ENCODE measurements around the gene HLA-B. TPM values are rescaled to one million over a fixed set of nuclear protein-coding genes. Genes with fewer than 3 reads are reported as not detected.

Gene HLA-B
- polyA plus RNA-seq, 2 donors: 168 to 351 TPM

- WGBS, 2 donors: 56 to 57% methylated on average over 11 of the region's 11 CpGs
- no peak overlapping the region for H3K4me3 ChIP-seq (ENCODE audit: low read depth in 1 of 2, low read length in 2 of 2)
- no peaks in the 10 kb centered on the region for H3K9me3 ChIP-seq (ENCODE audit: control insufficient read depth in 2 of 2, insufficient read depth in 1 of 2, low read depth in 1 of 2, low read length in 1 of 2)
These were observed 6.6 kb downstream of the HLA-B start for GRCh38 chr6:31350196-31351032.

DNA sequence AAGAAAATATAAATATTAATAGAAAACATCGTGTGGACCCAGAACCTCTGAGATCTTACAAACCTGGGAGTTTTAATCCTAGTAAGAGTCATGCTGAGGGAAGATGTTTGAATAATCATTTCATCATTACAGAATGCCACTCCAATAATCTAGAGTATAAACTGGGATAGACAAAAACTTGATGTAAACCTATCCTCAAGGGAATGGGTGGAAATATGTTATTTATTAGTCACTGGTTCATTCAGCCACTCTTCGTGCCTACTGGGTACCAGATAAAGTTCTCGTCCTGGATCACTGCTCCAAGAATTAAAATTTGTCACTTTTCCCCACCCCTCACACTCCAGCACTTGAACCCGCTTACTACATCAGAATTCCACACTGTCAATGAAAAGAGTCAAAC, 7.7 kb downstream of the HLA-B start:
- 47 to 74% methylated on average over 4 of the region's 4 CpGs for WGBS, 2 donors
- peaks cover 0 to 3% of the 10 kb centered on the region in 2 donors for H3K27me3 ChIP-seq (ENCODE audit: control insufficient read depth in 1 of 2, insufficient read depth in 2 of 2, low read length in 2 of 2)
- peaks cover 0 to 6% of the 10 kb centered on the region in 2 donors for H3K36me3 ChIP-seq (ENCODE audit: control insufficient read depth in 2 of 2, insufficient read depth in 2 of 2, low read length in 1 of 2)
- no peak overlapping the region for H3K27ac ChIP-seq (ENCODE audit: low read depth in 2 of 2, low read length in 1 of 2)
- H3K9me3 ChIP-seq (ENCODE audit: control insufficient read depth in 2 of 2, insufficient read depth in 1 of 2, low read depth in 1 of 2, low read length in 1 of 2): no peaks in the 10 kb centered on the region
- no peaks in the 10 kb centered on the region for H3K4me1 ChIP-seq (ENCODE audit: control insufficient read depth in 2 of 2, insufficient read depth in 2 of 2, low read length in 1 of 2)
- H3K4me3 ChIP-seq (ENCODE audit: low read depth in 1 of 2, low read length in 2 of 2): no peak overlapping the region

More at GRCh38 chr6:31350196-31351032, 6.6 kb downstream of the HLA-B start:
- peaks cover 0 to 3% of the 10 kb centered on the region in 2 donors for H3K27me3 ChIP-seq (ENCODE audit: control insufficient read depth in 1 of 2, insufficient read depth in 2 of 2, low read length in 2 of 2)
- peaks cover 0 to 5% of the 10 kb centered on the region in 2 donors for H3K4me1 ChIP-seq (ENCODE audit: control insufficient read depth in 2 of 2, insufficient read depth in 2 of 2, low read length in 1 of 2)
- H3K36me3 ChIP-seq (ENCODE audit: control insufficient read depth in 2 of 2, insufficient read depth in 2 of 2, low read length in 1 of 2): peaks cover 0 to 14% of the 10 kb centered on the region in 2 donors
- H3K27ac ChIP-seq (ENCODE audit: low read depth in 2 of 2, low read length in 1 of 2): no peak overlapping the region

- Histone ChIP-seq H3K36me3 (ENCODE audit: control insufficient read depth in 2 of 2, insufficient read depth in 2 of 2, low read length in 1 of 2) (no peaks in the 10 kb centered on the region), H3K27ac (ENCODE audit: low read depth in 2 of 2, low read length in 1 of 2) (no peak overlapping the region), H3K4me1 (ENCODE audit: control insufficient read depth in 2 of 2, insufficient read depth in 2 of 2, low read length in 1 of 2) (no peaks in the 10 kb centered on the region), H3K9me3 (ENCODE audit: control insufficient read depth in 2 of 2, insufficient read depth in 1 of 2, low read depth in 1 of 2, low read length in 1 of 2) (no peaks in the 10 kb centered on the region), H3K27me3 (ENCODE audit: control insufficient read depth in 1 of 2, insufficient read depth in 2 of 2, low read length in 2 of 2) (no peaks in the 10 kb centered on the region), H3K4me3 (ENCODE audit: low read depth in 1 of 2, low read length in 2 of 2) (no peak overlapping the region)
- 48 to 57% methylated on average over 5 of the region's 5 CpGs for WGBS, 2 donors
These were observed 11.8 kb downstream of the HLA-B start for GRCh38 chr6:31345026-31345730.

DNA sequence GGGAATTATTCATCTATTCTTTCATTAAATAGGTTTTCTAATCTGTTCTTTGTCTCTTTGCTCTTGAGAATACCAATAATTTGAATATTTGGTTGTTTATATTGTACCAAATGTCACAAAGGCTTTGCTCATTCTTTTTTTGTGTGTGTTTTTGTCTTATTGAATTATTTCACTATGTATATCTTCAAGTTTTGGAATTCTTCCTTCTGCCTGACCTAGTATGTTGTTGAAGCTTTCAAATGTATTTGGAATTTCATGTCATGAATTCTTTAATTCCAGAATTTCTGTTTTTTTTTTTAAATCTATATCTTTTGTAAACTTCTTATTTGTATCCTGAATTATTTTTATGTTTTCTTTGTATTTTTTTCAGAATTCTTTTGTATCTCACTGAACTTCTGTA, 16.8 kb downstream of the HLA-B start:
- no peaks in the 10 kb centered on the region for H3K36me3 ChIP-seq (ENCODE audit: control insufficient read depth in 2 of 2, insufficient read depth in 2 of 2, low read length in 1 of 2)
- no peaks in the 10 kb centered on the region for H3K4me1 ChIP-seq (ENCODE audit: control insufficient read depth in 2 of 2, insufficient read depth in 2 of 2, low read length in 1 of 2)
- H3K9me3 ChIP-seq (ENCODE audit: control insufficient read depth in 2 of 2, insufficient read depth in 1 of 2, low read depth in 1 of 2, low read length in 1 of 2): peaks cover 2 to 10% of the 10 kb centered on the region in 2 donors
- H3K27me3 ChIP-seq (ENCODE audit: control insufficient read depth in 1 of 2, insufficient read depth in 2 of 2, low read length in 2 of 2): no peaks in the 10 kb centered on the region
- H3K27ac ChIP-seq (ENCODE audit: low read depth in 2 of 2, low read length in 1 of 2): no peak overlapping the region
- no peak overlapping the region for H3K4me3 ChIP-seq (ENCODE audit: low read depth in 1 of 2, low read length in 2 of 2)

- Histone ChIP-seq H3K27ac (ENCODE audit: low read depth in 2 of 2, low read length in 1 of 2) (no peak overlapping the region), H3K27me3 (ENCODE audit: control insufficient read depth in 1 of 2, insufficient read depth in 2 of 2, low read length in 2 of 2) (no peaks in the 10 kb centered on the region), H3K4me3 (ENCODE audit: low read depth in 1 of 2, low read length in 2 of 2) (no peak overlapping the region), H3K9me3 (ENCODE audit: control insufficient read depth in 2 of 2, insufficient read depth in 1 of 2, low read depth in 1 of 2, low read length in 1 of 2) (peaks cover 2 to 10% of the 10 kb centered on the region in 2 donors), H3K4me1 (ENCODE audit: control insufficient read depth in 2 of 2, insufficient read depth in 2 of 2, low read length in 1 of 2) (no peaks in the 10 kb centered on the region), H3K36me3 (ENCODE audit: control insufficient read depth in 2 of 2, insufficient read depth in 2 of 2, low read length in 1 of 2) (no peaks in the 10 kb centered on the region)
- WGBS, 2 donors: 20 to 28% methylated on average over 2 to 3 of the region's 3 CpGs
These were observed 17.8 kb downstream of the HLA-B start for GRCh38 chr6:31339210-31339609.

DNA sequence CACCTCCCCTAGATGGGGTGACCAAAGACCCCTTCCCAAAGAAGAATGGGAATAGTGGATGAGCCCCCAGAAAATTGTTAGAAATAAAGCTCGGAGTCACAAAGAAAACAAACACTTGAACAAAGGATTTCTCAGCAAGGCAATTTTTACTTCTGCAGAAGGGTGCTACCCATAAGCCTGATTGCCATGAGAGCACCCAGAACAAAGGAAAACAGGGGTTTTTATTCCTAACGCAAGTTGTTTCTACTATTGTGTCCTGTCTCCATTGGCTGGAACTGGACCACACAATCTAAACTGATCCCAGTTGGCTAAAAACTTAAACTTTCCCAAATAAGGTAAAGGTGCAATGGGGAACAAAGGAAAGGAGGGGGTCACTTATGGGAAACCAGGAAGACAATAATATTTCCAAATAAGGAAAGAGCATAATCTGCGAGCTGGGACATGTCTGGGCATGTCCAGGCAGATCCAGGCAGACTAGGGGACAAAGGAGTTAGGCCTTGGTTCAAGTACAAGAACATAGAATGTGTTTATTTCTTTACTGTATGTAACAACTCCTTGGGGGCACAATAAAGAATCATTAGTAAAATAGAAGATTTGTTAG, 20.0 kb downstream of the HLA-B start:
- Histone ChIP-seq H3K4me1 (ENCODE audit: control insufficient read depth in 2 of 2, insufficient read depth in 2 of 2, low read length in 1 of 2) (no peaks in the 10 kb centered on the region), H3K27ac (ENCODE audit: low read depth in 2 of 2, low read length in 1 of 2) (no peak overlapping the region), H3K9me3 (ENCODE audit: control insufficient read depth in 2 of 2, insufficient read depth in 1 of 2, low read depth in 1 of 2, low read length in 1 of 2) (peaks cover 2 to 10% of the 10 kb centered on the region in 2 donors), H3K4me3 (ENCODE audit: low read depth in 1 of 2, low read length in 2 of 2) (no peak overlapping the region), H3K27me3 (ENCODE audit: control insufficient read depth in 1 of 2, insufficient read depth in 2 of 2, low read length in 2 of 2) (no peaks in the 10 kb centered on the region), H3K36me3 (ENCODE audit: control insufficient read depth in 2 of 2, insufficient read depth in 2 of 2, low read length in 1 of 2) (no peaks in the 10 kb centered on the region)
- WGBS, 2 donors: 54 to 57% methylated on average over 3 of the region's 3 CpGs

DNA sequence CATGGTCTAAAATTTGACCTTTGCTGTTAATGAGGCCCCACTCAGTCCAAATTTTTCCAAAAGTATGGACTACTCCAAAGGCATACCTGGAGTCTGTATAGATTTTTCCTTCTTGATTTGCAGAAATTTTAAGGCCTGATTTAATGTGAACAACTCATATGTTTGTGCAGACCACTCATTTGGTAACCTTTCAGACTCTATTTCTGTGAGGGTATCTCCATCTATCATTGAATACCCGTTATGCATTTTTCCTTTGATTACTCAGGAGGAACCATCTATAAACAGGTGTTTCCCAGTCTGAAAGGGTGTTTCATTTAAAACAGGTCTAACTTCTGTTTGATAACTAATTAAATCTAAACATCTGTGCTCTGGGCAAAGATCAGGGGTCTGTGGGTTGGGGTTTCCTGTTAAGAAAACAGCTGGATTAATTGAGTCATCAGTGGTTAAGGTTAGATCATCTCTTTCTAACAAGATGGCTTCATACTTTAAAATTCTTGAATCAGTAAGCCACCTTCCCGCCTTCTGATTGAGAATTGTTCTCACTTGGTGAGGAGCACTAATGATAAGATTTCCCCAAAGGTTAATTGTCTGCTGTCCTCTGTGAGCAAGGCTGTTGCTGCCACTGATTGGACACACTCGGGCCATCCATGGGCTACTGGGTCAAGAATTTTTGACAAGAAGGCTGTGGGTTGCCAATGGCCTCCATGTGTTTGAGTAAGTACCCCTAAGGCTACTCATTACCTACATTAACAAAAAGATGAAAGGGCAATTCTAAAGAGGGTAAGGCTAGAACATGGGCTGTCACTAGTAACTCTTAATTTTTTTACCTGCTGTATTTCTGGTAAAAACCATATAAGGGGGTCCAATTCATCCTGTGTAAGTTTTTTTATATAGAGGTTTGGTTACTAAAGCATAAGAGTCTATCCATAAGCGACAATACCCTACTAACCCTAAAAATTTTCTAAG, 24.1 kb downstream of the HLA-B start:
- Histone ChIP-seq H3K36me3 (ENCODE audit: control insufficient read depth in 2 of 2, insufficient read depth in 2 of 2, low read length in 1 of 2) (no peaks in the 10 kb centered on the region), H3K27me3 (ENCODE audit: control insufficient read depth in 1 of 2, insufficient read depth in 2 of 2, low read length in 2 of 2) (no peaks in the 10 kb centered on the region), H3K27ac (ENCODE audit: low read depth in 2 of 2, low read length in 1 of 2) (no peak overlapping the region), H3K4me3 (ENCODE audit: low read depth in 1 of 2, low read length in 2 of 2) (no peak overlapping the region), H3K4me1 (ENCODE audit: control insufficient read depth in 2 of 2, insufficient read depth in 2 of 2, low read length in 1 of 2) (no peaks in the 10 kb centered on the region), H3K9me3 (ENCODE audit: control insufficient read depth in 2 of 2, insufficient read depth in 1 of 2, low read depth in 1 of 2, low read length in 1 of 2) (peaks cover 2 to 10% of the 10 kb centered on the region in 2 donors)
- 51 to 56% methylated on average over 4 of the region's 4 CpGs for WGBS, 2 donors

DNA sequence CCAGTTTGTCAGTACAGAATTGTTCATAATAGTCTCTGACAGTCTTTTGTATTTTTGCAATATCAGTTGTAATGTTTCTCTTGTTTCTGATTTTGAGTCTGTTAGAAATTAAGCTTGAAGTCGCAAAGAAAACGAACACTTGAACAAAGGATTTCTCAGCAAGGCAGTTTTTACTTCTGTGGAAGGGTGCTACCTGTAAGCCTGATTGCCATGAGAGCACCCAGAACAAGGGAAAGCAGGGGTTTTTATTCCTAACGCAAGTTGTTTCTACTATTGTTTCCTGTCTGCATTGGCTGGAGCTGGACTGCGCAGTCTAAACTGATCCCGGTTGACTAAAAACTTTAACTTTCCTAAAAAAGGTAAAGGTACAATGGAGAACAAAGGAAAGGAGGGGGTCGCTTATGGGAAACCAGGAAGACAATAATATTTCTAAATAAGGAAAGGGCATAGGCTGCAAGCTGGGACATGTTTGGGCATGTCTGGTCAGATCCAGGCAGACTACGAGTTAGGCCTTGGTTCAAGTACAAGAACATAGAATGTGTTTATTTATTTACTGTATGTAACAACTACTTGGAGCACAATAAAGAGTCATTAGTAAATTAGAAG, 28.5 kb downstream of the HLA-B start:
- Histone ChIP-seq H3K9me3 (ENCODE audit: control insufficient read depth in 2 of 2, insufficient read depth in 1 of 2, low read depth in 1 of 2, low read length in 1 of 2) (no peaks in the 10 kb centered on the region), H3K4me3 (ENCODE audit: low read depth in 1 of 2, low read length in 2 of 2) (no peak overlapping the region), H3K4me1 (ENCODE audit: control insufficient read depth in 2 of 2, insufficient read depth in 2 of 2, low read length in 1 of 2) (no peaks in the 10 kb centered on the region), H3K27me3 (ENCODE audit: control insufficient read depth in 1 of 2, insufficient read depth in 2 of 2, low read length in 2 of 2) (no peaks in the 10 kb centered on the region), H3K36me3 (ENCODE audit: control insufficient read depth in 2 of 2, insufficient read depth in 2 of 2, low read length in 1 of 2) (no peaks in the 10 kb centered on the region), H3K27ac (ENCODE audit: low read depth in 2 of 2, low read length in 1 of 2) (no peak overlapping the region)
- WGBS, 2 donors: 63 to 86% methylated on average over 7 of the region's 7 CpGs

DNA sequence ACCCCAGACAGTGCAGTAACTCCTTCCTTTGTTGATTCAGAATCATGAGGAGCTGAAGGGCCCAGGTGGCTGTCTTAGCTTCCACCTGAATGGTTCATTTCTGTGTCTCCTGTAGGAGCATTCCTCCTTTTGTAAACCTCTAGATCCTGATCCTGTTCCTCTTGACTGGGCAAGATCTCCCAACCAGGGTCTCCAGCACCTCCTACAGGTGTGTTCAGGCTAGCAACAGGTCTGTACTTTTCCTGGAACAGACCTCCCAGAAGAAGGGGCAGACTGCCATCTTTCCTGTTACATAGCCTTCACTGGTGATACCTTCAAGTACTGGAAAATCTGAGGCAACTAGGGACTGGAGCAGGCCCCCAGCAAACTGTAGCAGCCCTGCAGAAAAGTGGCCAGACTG, 35.2 kb downstream of the HLA-B start:
- Histone ChIP-seq H3K4me1 (ENCODE audit: control insufficient read depth in 2 of 2, insufficient read depth in 2 of 2, low read length in 1 of 2) (no peaks in the 10 kb centered on the region), H3K36me3 (ENCODE audit: control insufficient read depth in 2 of 2, insufficient read depth in 2 of 2, low read length in 1 of 2) (no peaks in the 10 kb centered on the region), H3K9me3 (ENCODE audit: control insufficient read depth in 2 of 2, insufficient read depth in 1 of 2, low read depth in 1 of 2, low read length in 1 of 2) (no peaks in the 10 kb centered on the region), H3K27me3 (ENCODE audit: control insufficient read depth in 1 of 2, insufficient read depth in 2 of 2, low read length in 2 of 2) (no peaks in the 10 kb centered on the region), H3K27ac (ENCODE audit: low read depth in 2 of 2, low read length in 1 of 2) (no peak overlapping the region), H3K4me3 (ENCODE audit: low read depth in 1 of 2, low read length in 2 of 2) (no peak overlapping the region)
